Activated CD8-positive, alpha-beta T cell treated with anti-CD3 and anti-CD28 coated beads for 36 hours (primary cell): ENCODE measurements around the gene NOL12. TPM values are rescaled to one million over a fixed set of nuclear protein-coding genes. Genes with fewer than 3 reads are reported as not detected.

Source experiments
- ATAC-seq: fragments of 200-7000 bp; cut with Tn5 transposase; one replicate; pipeline ENCODE4 v1.10.0; 2021; ENCODE audit warnings: mild to moderate bottlenecking, moderate library complexity
- CTCF ChIA-PET: fragments of 350-600 bp; sonication (Branson Sonifier 250); formaldehyde crosslinking; loops from one replicate; lab custom pipeline; 2021; ENCODE audit warnings: antibody characterized with exemption; lab: Charles Lee
- POLR2A ChIA-PET: fragments of 350-600 bp; sonication (Branson Sonifier 250); formaldehyde crosslinking; loops from one replicate; lab custom pipeline; 2021; ENCODE audit warnings: antibody characterized with exemption; lab: Charles Lee
- DNase-seq: peaks from one replicate; pipeline ENCODE4 v3.0.0-alpha.2; 2020
- H3K27ac Mint-ChIP-seq: one replicate; pipeline ENCODE4 v1.8.0; 2021; ENCODE audit warnings: mild to moderate bottlenecking, mixed read lengths
- H3K27me3 Mint-ChIP-seq: one replicate; pipeline ENCODE4 v1.8.0; 2021; ENCODE audit warnings: mixed read lengths
- H3K36me3 Mint-ChIP-seq: one replicate; pipeline ENCODE4 v1.8.0; 2021; ENCODE audit warnings: low read depth, mixed read lengths
- H3K4me1 Mint-ChIP-seq: one replicate; pipeline ENCODE4 v1.8.0; 2021; ENCODE audit warnings: low read depth, mixed read lengths
- H3K4me3 Mint-ChIP-seq: one replicate; pipeline ENCODE4 v1.8.0; 2021; ENCODE audit warnings: mild to moderate bottlenecking, moderate library complexity, mixed read lengths
- H3K9me3 Mint-ChIP-seq: one replicate; pipeline ENCODE4 v1.8.0; 2021; ENCODE audit warnings: mixed read lengths
- CTCF ChIP-seq: fragments of 200-600 bp; IDR thresholded peaks from one replicate; pipeline ENCODE4 v1.8.0; 2022; ENCODE audit warnings: antibody characterized with exemption, mild to moderate bottlenecking
- intact Hi-C: fragments of 100-400 bp; cut with micrococcal nuclease; formaldehyde crosslinking; loops from one replicate; pipeline ENCODE4 v1.10.0; 2022
- total RNA-seq, 2 experiments: library from RNA; stranded (reverse); gene quantifications; one replicate each; pipeline ENCODE4 v1.2.3, GENCODE V29; 2021

Gene NOL12
- total RNA-seq, 2 experiments from 2014 or later: 36.8 to 38.8 TPM

- Mint-ChIP-seq H3K9me3 (no peaks in the 10 kb centered on the region), H3K4me1 (peaks cover 39% of the 10 kb centered on the region), H3K27ac (peak overlapping the region; percentile 59), H3K4me3 (peak overlapping the region; percentile 89), H3K36me3 (peaks cover 12% of the 10 kb centered on the region), H3K27me3 (no peaks in the 10 kb centered on the region)
- intact Hi-C loops: loop anchor here (2.0 kb wide), 1 partner anchor 14 kb away; no protein-coding TSS in a partner anchor
- ChIA-PET CTCF (interaction anchor here (1.0 to 68.1 kb wide), 7 partner anchors 15 to 204 kb away, joined by 4 to 1770 read pairs (median 6); partner anchors contain the start of genes GGA1, LGALS1, NOL12 and SH3BP1), POLR2A (interaction anchor here (0.8 to 3.7 kb wide), 12 partner anchors 8 to 185 kb away, joined by 3 to 51 read pairs (median 5); partner anchors contain the start of genes ANKRD54, LGALS1, NOL12 and SH3BP1)
- TF ChIP-seq CTCF: no peak
- DNase-seq (peak; percentile 37), ATAC-seq (no peak)
These were observed 26.9 kb upstream of the NOL12 start for GRCh38 chr22:37659066-37659896.

GRCh38 chr22:37659897-37660708 is 26.0 kb upstream of the NOL12 start:
- Mint-ChIP-seq H3K36me3 (peaks cover 13% of the 10 kb centered on the region), H3K4me1 (peaks cover 39% of the 10 kb centered on the region), H3K4me3 (peak overlapping the region; percentile 89), H3K27me3 (no peaks in the 10 kb centered on the region), H3K9me3 (no peaks in the 10 kb centered on the region), H3K27ac (no peak overlapping the region)
- intact Hi-C loops: loop anchor here (2.0 kb wide), 1 partner anchor 13 kb away; no protein-coding TSS in a partner anchor
- no peak for TF ChIP-seq CTCF
- ChIA-PET POLR2A (interaction anchor here (0.9 to 3.7 kb wide), 6 partner anchors 11 to 35 kb away, joined by 3 to 51 read pairs (median 6); partner anchors contain the start of genes LGALS1 and SH3BP1), CTCF (interaction anchor here (0.8 to 68.1 kb wide), 5 partner anchors 11 to 203 kb away, joined by 3 to 1770 read pairs (median 17); partner anchors contain the start of genes GGA1, LGALS1 and SH3BP1)
- DNase-seq (no peak), ATAC-seq (no peak)

- peaks cover 39% of the 10 kb centered on the region for H3K4me1 Mint-ChIP-seq
- peak overlapping the region; percentile 89 for H3K4me3 Mint-ChIP-seq
- ChIA-PET POLR2A (interaction anchor here (1.5 to 2.5 kb wide), 4 partner anchors 10 to 26 kb away, joined by 5 to 12 read pairs (median 7); no protein-coding TSS in a partner anchor), CTCF (interaction anchor here (0.8 to 68.1 kb wide), 5 partner anchors 10 to 35 kb away, joined by 3 to 1770 read pairs (median 17); partner anchors contain the start of genes GGA1, LGALS1, SH3BP1 and TRIOBP)
- ATAC-seq (no peak), DNase-seq (no peak)
- no peak for TF ChIP-seq CTCF
- H3K27me3 Mint-ChIP-seq: no peaks in the 10 kb centered on the region
- H3K36me3 Mint-ChIP-seq: peaks cover 16% of the 10 kb centered on the region
- no peaks in the 10 kb centered on the region for H3K9me3 Mint-ChIP-seq
- intact Hi-C loops: no loop called here
- no peak overlapping the region for H3K27ac Mint-ChIP-seq
These were observed 25.5 kb upstream of the NOL12 start for GRCh38 chr22:37660709-37661045.

GRCh38 chr22:37661160-37661924 is 24.8 kb upstream of the NOL12 start:
- DNase-seq (peak; percentile 35), ATAC-seq (no peak)
- Mint-ChIP-seq H3K27me3 (no peaks in the 10 kb centered on the region), H3K4me3 (peak overlapping the region; percentile 89), H3K27ac (no peak overlapping the region), H3K4me1 (peaks cover 39% of the 10 kb centered on the region), H3K9me3 (no peaks in the 10 kb centered on the region), H3K36me3 (peaks cover 22% of the 10 kb centered on the region)
- intact Hi-C loops: no loop called here
- CTCF ChIA-PET: interaction anchor here (0.7 to 68.1 kb wide), 10 partner anchors 9 to 273 kb away, joined by 3 to 1770 read pairs (median 4); partner anchors contain the start of genes GGA1, LGALS1, NOL12 and SH3BP1
- POLR2A ChIA-PET: interaction anchor here (1.3 to 2.5 kb wide), 5 partner anchors 10 to 27 kb away, joined by 3 to 12 read pairs (median 5); no protein-coding TSS in a partner anchor
- TF ChIP-seq CTCF: peak; percentile 30
